B cell (primary cell): ENCODE data around the gene KPNA5.
"Not testable (repeated sequence)": the region's sequence is repeated elsewhere in the genome, so short reads cannot be mapped to it uniquely, and the experiment has no call there.

Experiments
- EZH2 ChIP-seq: IDR thresholded peaks from 2 replicates; pipeline ENCODE4 v1.6.1; 2012; ENCODE audit warnings: borderline replicate concordance, low read depth, mild to moderate bottlenecking, moderate library complexity, low read length; ENCODE audit not compliant: insufficient read depth, poor library complexity, severe bottlenecking
- TF ChIP-seq, protein P1 (sequence below): fragments of 200-600 bp; IDR thresholded peaks from one replicate; pipeline ENCODE4 v1.8.0; 2022; ENCODE audit warnings: antibody characterized with exemption, mild to moderate bottlenecking

DNA sequence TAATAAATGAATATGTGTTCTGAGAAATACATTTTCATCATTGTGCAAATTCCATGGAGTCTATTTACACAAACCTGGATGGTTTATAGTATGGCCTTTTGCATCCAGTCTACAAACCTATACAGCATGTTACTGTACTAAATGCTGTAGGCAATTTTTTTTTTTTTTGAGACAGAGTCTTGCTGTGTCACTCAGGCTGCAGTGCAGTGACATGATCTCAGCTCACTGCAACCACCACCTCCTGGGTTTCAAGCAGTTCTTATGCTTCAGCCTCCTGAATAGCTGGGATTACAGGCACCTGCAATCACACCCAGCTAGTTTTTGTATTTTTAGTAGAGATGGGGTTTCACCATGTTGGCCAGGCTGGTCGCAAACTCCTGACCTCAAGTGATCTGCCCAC, 22.9 kb downstream of the KPNA5 start:
- TF ChIP-seq EZH2, result not testable (repeated sequence)
- TF ChIP-seq, protein P1, sequence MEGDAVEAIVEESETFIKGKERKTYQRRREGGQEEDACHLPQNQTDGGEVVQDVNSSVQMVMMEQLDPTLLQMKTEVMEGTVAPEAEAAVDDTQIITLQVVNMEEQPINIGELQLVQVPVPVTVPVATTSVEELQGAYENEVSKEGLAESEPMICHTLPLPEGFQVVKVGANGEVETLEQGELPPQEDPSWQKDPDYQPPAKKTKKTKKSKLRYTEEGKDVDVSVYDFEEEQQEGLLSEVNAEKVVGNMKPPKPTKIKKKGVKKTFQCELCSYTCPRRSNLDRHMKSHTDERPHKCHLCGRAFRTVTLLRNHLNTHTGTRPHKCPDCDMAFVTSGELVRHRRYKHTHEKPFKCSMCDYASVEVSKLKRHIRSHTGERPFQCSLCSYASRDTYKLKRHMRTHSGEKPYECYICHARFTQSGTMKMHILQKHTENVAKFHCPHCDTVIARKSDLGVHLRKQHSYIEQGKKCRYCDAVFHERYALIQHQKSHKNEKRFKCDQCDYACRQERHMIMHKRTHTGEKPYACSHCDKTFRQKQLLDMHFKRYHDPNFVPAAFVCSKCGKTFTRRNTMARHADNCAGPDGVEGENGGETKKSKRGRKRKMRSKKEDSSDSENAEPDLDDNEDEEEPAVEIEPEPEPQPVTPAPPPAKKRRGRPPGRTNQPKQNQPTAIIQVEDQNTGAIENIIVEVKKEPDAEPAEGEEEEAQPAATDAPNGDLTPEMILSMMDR, result not testable (repeated sequence)
